Subcutaneous adipose tissue (tissue), 4 donors: ENCODE data around the gene UBE2E2. TPM values are rescaled to one million over a fixed set of nuclear protein-coding genes. Genes with fewer than 3 reads are reported as not detected.

Source experiments
- total RNA-seq, 4 donors: library from RNA; depleted of rRNA; stranded (reverse); fragments of >200 nt; gene quantifications; one replicate each; pipeline ENCODE4 v1.1.0, GENCODE V29; 2016
- TF ChIP-seq, protein P1 (sequence below): fragments of 450-650 bp; IDR thresholded peaks from one replicate; pipeline ENCODE4 v1.5.1; 2016; ENCODE audit warnings: low read depth, mild to moderate bottlenecking, control low read depth, antibody characterized with exemption, moderate library complexity

The UBE2E2 gene
- total RNA-seq = 10 to 100 TPM; 48.0 to 89.0 (median 63.4) TPM

DNA sequence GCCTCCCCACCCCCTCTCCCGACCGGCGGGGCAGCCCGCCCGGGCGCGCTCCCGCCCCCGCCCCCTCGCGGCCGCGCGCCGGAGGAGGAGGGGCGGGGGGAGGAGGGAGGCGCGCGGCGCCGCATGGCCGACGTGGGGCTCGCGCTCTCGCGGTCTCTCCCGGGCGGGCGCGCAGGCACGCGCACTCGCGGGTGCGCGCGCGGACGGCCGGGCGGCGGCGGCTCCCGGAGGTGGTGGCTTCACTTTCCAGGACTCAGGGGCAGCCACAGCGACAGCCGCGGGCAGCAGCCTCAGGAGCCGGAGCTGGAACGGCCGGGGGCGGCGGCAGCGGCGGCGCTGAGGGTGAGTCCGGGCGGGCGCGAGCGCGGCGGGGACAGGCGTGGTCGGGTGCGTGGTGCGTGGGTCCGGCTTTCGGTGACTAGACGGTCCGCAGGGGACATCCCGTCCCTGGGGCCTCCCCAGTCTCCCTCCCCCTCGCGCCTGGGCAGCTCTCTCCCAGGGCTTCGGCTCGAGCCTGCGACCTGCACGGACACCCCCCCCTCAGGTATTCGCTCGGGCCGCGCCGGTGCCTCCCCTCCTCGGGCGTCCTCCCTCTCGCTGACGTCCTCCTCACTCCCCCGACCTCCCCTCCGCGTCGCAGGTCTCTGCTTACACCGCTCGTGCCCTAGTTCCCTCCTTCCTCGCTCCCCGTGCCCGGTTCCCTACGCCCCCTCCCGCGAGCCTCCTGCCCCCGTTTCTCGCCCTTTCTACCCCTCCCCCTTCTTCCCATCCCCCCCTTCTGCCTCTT lies at the start of gene UBE2E2:
Gene UBE2E2, plus strand, starts transcription at position 407 of the 787 bp plus-strand sequence.
- TF ChIP-seq, protein P1, sequence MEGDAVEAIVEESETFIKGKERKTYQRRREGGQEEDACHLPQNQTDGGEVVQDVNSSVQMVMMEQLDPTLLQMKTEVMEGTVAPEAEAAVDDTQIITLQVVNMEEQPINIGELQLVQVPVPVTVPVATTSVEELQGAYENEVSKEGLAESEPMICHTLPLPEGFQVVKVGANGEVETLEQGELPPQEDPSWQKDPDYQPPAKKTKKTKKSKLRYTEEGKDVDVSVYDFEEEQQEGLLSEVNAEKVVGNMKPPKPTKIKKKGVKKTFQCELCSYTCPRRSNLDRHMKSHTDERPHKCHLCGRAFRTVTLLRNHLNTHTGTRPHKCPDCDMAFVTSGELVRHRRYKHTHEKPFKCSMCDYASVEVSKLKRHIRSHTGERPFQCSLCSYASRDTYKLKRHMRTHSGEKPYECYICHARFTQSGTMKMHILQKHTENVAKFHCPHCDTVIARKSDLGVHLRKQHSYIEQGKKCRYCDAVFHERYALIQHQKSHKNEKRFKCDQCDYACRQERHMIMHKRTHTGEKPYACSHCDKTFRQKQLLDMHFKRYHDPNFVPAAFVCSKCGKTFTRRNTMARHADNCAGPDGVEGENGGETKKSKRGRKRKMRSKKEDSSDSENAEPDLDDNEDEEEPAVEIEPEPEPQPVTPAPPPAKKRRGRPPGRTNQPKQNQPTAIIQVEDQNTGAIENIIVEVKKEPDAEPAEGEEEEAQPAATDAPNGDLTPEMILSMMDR = no peak

DNA sequence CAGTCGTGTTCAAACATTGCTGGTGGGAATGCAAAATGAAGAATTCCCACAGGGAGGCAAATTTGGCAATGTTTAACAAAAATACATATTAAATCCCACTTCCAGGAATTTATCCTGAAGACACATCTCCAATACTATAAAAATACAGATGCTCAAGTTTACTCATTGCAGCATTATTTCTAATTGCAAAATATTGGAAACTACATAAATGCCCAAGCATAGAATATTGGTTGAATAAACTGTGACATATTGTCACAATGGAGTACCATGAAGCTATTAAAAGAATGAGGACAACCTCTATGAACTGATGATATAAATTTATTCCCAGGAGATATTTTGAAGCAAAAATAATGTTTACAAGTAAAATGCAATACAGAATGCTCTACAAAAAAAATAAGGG lies 49.7 kb upstream of the UBE2E2 start:
- TF ChIP-seq, protein P1 = no peak

DNA sequence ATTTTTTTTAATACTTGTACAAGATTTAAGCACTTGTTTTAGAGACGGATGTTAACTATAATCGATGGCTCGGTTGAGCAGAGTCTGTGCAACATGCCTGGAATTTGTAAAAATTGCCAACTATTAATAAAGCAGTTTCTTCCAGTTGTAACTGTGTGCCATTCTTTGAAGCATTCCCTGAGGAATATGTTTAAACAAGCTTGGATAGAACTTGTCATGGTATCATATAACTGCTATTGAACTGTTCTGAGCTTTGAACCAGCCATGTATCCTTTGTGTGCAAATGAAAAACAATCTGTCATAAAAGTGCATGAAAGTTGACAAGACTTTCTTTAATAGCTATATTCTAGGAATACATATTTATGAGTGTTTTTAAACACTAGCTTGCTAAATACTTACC lies 45.8 kb upstream of the UBE2E2 start:
- TF ChIP-seq, protein P1 = no peak

DNA sequence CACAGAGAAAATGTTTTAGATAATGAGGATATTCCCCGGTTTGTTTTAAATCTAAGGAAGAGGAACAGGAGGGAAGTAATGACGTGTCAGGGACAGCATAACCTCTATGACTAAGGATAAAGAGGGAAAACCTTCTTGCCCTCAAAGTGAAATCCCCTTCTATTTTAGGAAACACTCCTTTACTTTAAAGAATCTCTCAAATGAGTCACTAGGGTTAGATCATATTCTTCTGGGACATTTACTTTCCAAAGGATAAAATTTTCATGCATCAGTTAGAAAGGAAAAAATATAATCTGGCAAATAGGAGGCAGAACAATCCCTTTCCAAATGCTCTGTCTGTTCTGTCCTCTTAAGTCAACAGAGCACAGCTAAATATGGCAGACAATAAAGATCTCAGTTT lies 43.2 kb upstream of the UBE2E2 start:
- TF ChIP-seq, protein P1 = no peak

DNA sequence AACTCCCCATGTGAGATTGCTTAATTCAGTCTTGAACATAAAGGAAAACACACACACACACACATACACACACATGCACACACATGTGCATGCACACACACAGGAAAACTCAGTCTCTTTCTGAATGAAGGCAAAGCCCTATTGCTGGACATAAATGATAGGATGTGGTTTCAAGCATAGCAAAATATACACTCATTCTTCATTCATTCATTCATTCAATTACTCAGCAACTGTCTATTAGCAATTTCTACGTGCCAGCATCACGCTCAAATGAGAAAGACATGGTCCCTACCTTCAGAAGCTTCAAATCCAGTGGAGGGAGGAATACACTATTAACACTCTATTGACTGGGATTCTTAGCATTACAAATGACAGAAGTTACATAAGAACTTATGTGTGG lies 41.8 kb upstream of the UBE2E2 start:
- TF ChIP-seq, protein P1 = no peak

DNA sequence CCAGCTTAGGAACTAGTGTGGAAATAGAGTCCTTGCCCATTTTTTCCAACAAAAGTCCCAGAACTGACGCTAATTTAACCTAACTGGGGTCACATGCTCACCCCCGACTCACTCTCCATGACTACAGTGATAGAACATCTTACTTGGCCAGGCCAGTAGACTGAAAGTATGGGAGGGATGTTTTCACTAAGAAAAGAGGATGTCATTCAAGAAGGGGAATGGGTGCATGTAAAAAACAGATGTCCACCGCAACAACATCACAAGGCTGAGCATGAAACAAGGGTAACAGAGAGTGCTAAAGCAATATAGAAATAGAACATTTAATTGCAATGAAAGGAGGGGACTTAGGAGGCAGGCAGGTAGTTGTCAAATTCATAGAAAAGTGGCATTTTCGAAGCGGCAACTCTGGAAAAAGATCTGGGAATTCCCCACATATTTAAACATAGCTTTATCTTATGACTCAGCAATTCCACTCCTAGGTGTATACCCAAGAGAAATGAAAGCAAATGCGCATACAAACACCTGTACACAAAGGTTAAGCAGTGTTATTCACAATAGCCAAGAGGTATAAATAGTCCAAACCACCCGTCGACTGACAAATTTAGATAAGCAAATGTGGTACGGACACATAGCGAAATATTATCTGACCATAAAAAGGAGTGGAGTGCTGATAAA lies 41.1 kb upstream of the UBE2E2 start:
- TF ChIP-seq, protein P1 = no peak

DNA sequence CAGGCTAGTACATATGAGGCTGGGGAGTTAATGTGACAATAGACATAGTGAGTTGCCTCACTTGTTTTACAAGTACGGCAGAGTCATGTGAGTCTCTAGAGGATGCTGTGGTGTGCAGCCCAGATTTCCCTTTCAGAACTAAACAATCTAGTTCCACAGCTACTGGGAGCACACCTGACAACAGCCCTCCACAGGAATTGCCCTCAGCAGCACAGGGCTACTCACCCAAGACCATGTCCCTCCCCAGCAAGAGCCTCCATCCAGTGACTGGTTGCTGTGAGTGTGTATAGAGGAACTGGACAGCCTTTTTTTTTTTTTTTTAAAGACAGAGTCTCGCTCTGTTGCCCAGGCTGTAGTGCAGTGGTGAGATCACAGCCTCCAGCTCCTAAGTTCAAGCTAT lies 40.2 kb upstream of the UBE2E2 start:
- TF ChIP-seq, protein P1 = no peak
